ENCODE measurements around the gene PSORS1C2.

The PSORS1C2 gene

GRCh38 chr6:31096215-31096614 is 42.7 kb downstream of the PSORS1C2 start:
- H3K27ac Mint-ChIP-seq = no peak overlapping the region
- H3K4me3 Mint-ChIP-seq = no peak overlapping the region
- H3K4me1 Mint-ChIP-seq (ENCODE audit: low read depth) = peaks cover 13% of the 10 kb centered on the region
- H3K27me3 Mint-ChIP-seq (ENCODE audit: low read depth) = peaks cover 6% of the 10 kb centered on the region
- no peaks in the 10 kb centered on the region for H3K9me3 Mint-ChIP-seq
- H3K36me3 Mint-ChIP-seq (ENCODE audit: low read depth) = no peaks in the 10 kb centered on the region

GRCh38 chr6:31094389-31094881 is 44.4 kb downstream of the PSORS1C2 start:
- Mint-ChIP-seq H3K27ac (peak overlapping the region; percentile 67), H3K9me3 (no peaks in the 10 kb centered on the region), H3K4me1 (ENCODE audit: low read depth) (peaks cover 13% of the 10 kb centered on the region), H3K27me3 (ENCODE audit: low read depth) (no peaks in the 10 kb centered on the region), H3K4me3 (no peak overlapping the region), H3K36me3 (ENCODE audit: low read depth) (no peaks in the 10 kb centered on the region)

- H3K27me3 Mint-ChIP-seq (ENCODE audit: low read depth) = no peaks in the 10 kb centered on the region
- H3K27ac Mint-ChIP-seq = no peak overlapping the region
- peaks cover 13% of the 10 kb centered on the region for H3K4me1 Mint-ChIP-seq (ENCODE audit: low read depth)
- H3K4me3 Mint-ChIP-seq = no peak overlapping the region
- H3K9me3 Mint-ChIP-seq = no peaks in the 10 kb centered on the region
- H3K36me3 Mint-ChIP-seq (ENCODE audit: low read depth) = no peaks in the 10 kb centered on the region
These were observed 45.9 kb downstream of the PSORS1C2 start for GRCh38 chr6:31092769-31093505.

GRCh38 chr6:31092238-31092637 is 46.6 kb downstream of the PSORS1C2 start:
- no peaks in the 10 kb centered on the region for H3K9me3 Mint-ChIP-seq
- no peak overlapping the region for H3K4me3 Mint-ChIP-seq
- H3K27me3 Mint-ChIP-seq (ENCODE audit: low read depth) = peaks cover 5% of the 10 kb centered on the region
- no peak overlapping the region for H3K27ac Mint-ChIP-seq
- peaks cover 17% of the 10 kb centered on the region for H3K4me1 Mint-ChIP-seq (ENCODE audit: low read depth)
- H3K36me3 Mint-ChIP-seq (ENCODE audit: low read depth) = no peaks in the 10 kb centered on the region

GRCh38 chr6:31091680-31092079 is 47.2 kb downstream of the PSORS1C2 start:
- H3K36me3 Mint-ChIP-seq (ENCODE audit: low read depth) = no peaks in the 10 kb centered on the region
- H3K27me3 Mint-ChIP-seq (ENCODE audit: low read depth) = peaks cover 11% of the 10 kb centered on the region
- H3K27ac Mint-ChIP-seq = no peak overlapping the region
- no peaks in the 10 kb centered on the region for H3K9me3 Mint-ChIP-seq
- H3K4me3 Mint-ChIP-seq = no peak overlapping the region
- H3K4me1 Mint-ChIP-seq (ENCODE audit: low read depth) = peaks cover 18% of the 10 kb centered on the region

GRCh38 chr6:31090973-31091364 is 47.9 kb downstream of the PSORS1C2 start:
- no peaks in the 10 kb centered on the region for H3K9me3 Mint-ChIP-seq
- peaks cover 18% of the 10 kb centered on the region for H3K4me1 Mint-ChIP-seq (ENCODE audit: low read depth)
- H3K4me3 Mint-ChIP-seq = no peak overlapping the region
- no peaks in the 10 kb centered on the region for H3K36me3 Mint-ChIP-seq (ENCODE audit: low read depth)
- no peak overlapping the region for H3K27ac Mint-ChIP-seq
- peaks cover 12% of the 10 kb centered on the region for H3K27me3 Mint-ChIP-seq (ENCODE audit: low read depth)

- Mint-ChIP-seq H3K36me3 (ENCODE audit: low read depth) (no peaks in the 10 kb centered on the region), H3K4me3 (no peak overlapping the region), H3K9me3 (no peaks in the 10 kb centered on the region), H3K27me3 (ENCODE audit: low read depth) (peaks cover 12% of the 10 kb centered on the region), H3K4me1 (ENCODE audit: low read depth) (peaks cover 18% of the 10 kb centered on the region), H3K27ac (no peak overlapping the region)
These were observed 48.4 kb downstream of the PSORS1C2 start for GRCh38 chr6:31090275-31090972.

All from T-helper 1 cell treated with Interleukin-12 subunit alpha and Interleukin-12 subunit beta and Interleukin-4 antibody, amounts not matched to agents 30 μg/mL and 1 μg/mL, for 36 hours (primary cell).